HepG2 (cell line): Measurements from ENCODE around the gene EPHX1. TPM values are rescaled to one million over a fixed set of nuclear protein-coding genes. Genes with fewer than 3 reads are reported as not detected.

Experiments used
- BRCA1 ChIP-seq: sonication (generic); formaldehyde crosslinking; IDR thresholded peaks from 2 replicates; pipeline ENCODE4 v1.4.0; 2020; ENCODE audit warnings: missing genetic modification reagents
- CENPX ChIP-seq: sonication (generic); formaldehyde crosslinking; IDR thresholded peaks from 2 replicates; pipeline ENCODE4 v1.9.0; 2021; ENCODE audit warnings: mild to moderate bottlenecking, missing genetic modification reagents, moderate library complexity
- DR1 ChIP-seq: sonication (generic); formaldehyde crosslinking; IDR thresholded peaks from 2 replicates; pipeline ENCODE4 v1.8.0; 2021; ENCODE audit warnings: mild to moderate bottlenecking, missing genetic modification reagents, inconsistent platforms
- EZH2 ChIP-seq: conservative IDR thresholded peaks from 2 replicates; pipeline ENCODE4 v1.6.1; 2012; ENCODE audit warnings: mild to moderate bottlenecking, low read depth, low read length, moderate library complexity
- KAT2B ChIP-seq: fragments of 150-350 bp; IDR thresholded peaks from 2 replicates; pipeline ENCODE4 v1.6.1; 2014; ENCODE audit warnings: low read depth, low read length, borderline replicate concordance
- MYNN ChIP-seq: sonication (generic); formaldehyde crosslinking; IDR thresholded peaks from 2 replicates; pipeline ENCODE4 v1.4.0; 2020; ENCODE audit warnings: mild to moderate bottlenecking, low read depth, missing genetic modification reagents
- PRMT3 ChIP-seq: sonication (generic); formaldehyde crosslinking; IDR thresholded peaks from 2 replicates; pipeline ENCODE4 v1.8.1; 2022; ENCODE audit warnings: low read depth, mild to moderate bottlenecking, moderate library complexity, missing genetic modification reagents, borderline replicate concordance
- RCOR2 ChIP-seq: IDR thresholded peaks from 2 replicates; pipeline ENCODE4 v1.6.1; 2016; ENCODE audit warnings: missing biosample characterization, missing genetic modification reagents
- SATB2 ChIP-seq: sonication (generic); formaldehyde crosslinking; IDR thresholded peaks from 2 replicates; pipeline ENCODE4 v1.5.0; 2020; ENCODE audit warnings: missing genetic modification reagents
- SOX5 ChIP-seq: IDR thresholded peaks from 2 replicates; pipeline ENCODE4 v1.6.1; 2016; ENCODE audit warnings: borderline replicate concordance
- SP1 ChIP-seq, 2 experiments: fragments of 450-650 bp in 1 of 2; sonication (generic) in 1 of 2; formaldehyde crosslinking in 1 of 2; IDR thresholded peaks; 2 replicates each; pipeline versions ENCODE4 v1.4.0 to v1.6.1; 2016 to 2020; ENCODE audit warnings: missing genetic modification reagents in 1 of 2
- SP5 ChIP-seq: IDR thresholded peaks from 2 replicates; pipeline ENCODE4 v1.6.1; 2016; ENCODE audit warnings: low read depth, borderline replicate concordance
- TBX2 ChIP-seq: sonication (generic); formaldehyde crosslinking; IDR thresholded peaks from 2 replicates; pipeline ENCODE4 v1.5.0; 2020; ENCODE audit warnings: missing genetic modification reagents, mild to moderate bottlenecking, borderline replicate concordance
- TEAD2 ChIP-seq: sonication (generic); formaldehyde crosslinking; IDR thresholded peaks from 2 replicates; pipeline ENCODE4 v1.9.0; 2021; ENCODE audit warnings: missing genetic modification reagents
- TMF1 ChIP-seq: sonication (generic); formaldehyde crosslinking; IDR thresholded peaks from 2 replicates; pipeline ENCODE4 v1.8.1; 2022; ENCODE audit warnings: low read depth, missing genetic modification reagents
- ZBTB46 ChIP-seq: sonication (generic); formaldehyde crosslinking; IDR thresholded peaks from 2 replicates; pipeline ENCODE4 v1.4.0; 2020; ENCODE audit warnings: mild to moderate bottlenecking, missing genetic modification reagents, borderline replicate concordance
- ZFP1 ChIP-seq: IDR thresholded peaks from 2 replicates; pipeline ENCODE4 v1.6.1; 2016
- ZFP37 ChIP-seq: sonication (generic); formaldehyde crosslinking; IDR thresholded peaks from 2 replicates; pipeline ENCODE4 v1.4.0; 2020; ENCODE audit warnings: missing genetic modification reagents, borderline replicate concordance
- ZNF121 ChIP-seq: sonication (generic); formaldehyde crosslinking; IDR thresholded peaks from 2 replicates; pipeline ENCODE4 v1.5.0; 2020; ENCODE audit warnings: mild to moderate bottlenecking, missing genetic modification reagents
- ZNF138 ChIP-seq: sonication (generic); formaldehyde crosslinking; IDR thresholded peaks from 2 replicates; pipeline ENCODE4 v1.5.0; 2020; ENCODE audit warnings: mild to moderate bottlenecking, low read depth, missing genetic modification reagents
- ZNF598 ChIP-seq: sonication (generic); formaldehyde crosslinking; IDR thresholded peaks from 2 replicates; pipeline ENCODE4 v1.5.1; 2020; ENCODE audit warnings: mild to moderate bottlenecking, missing genetic modification reagents, borderline replicate concordance
- ZNF687 ChIP-seq: sonication (generic); formaldehyde crosslinking; IDR thresholded peaks from 2 replicates; pipeline ENCODE4 v1.5.1; 2020; ENCODE audit warnings: mild to moderate bottlenecking, missing genetic modification reagents, moderate library complexity
- ZNF761 ChIP-seq: sonication (generic); formaldehyde crosslinking; conservative IDR thresholded peaks from 2 replicates; pipeline ENCODE4 v1.4.0; 2020; ENCODE audit warnings: mild to moderate bottlenecking, missing genetic modification reagents
- ZNF770 ChIP-seq: sonication (generic); formaldehyde crosslinking; IDR thresholded peaks from 2 replicates; pipeline ENCODE4 v1.5.0; 2020; ENCODE audit warnings: mild to moderate bottlenecking, missing genetic modification reagents
- polyA plus RNA-seq, 8 experiments: library from polyadenylated mRNA; depleted of rRNA in 3 of 8; stranded (reverse) in 7 of 8; unstranded in 1 of 8; fragments of >200 nt; fragmentation: Illumina TruSeq in 4 of 8; extraction: Trizol in 4 of 8; gene quantifications; 2 replicates each; pipeline versions ENCODE4 v1.2.1 to v1.2.3, GENCODE V29; 2011 to 2016; ENCODE audit warnings: low read depth in 4 of 8, missing spikeins in 1 of 8, mixed read lengths in 1 of 8; ENCODE audit not compliant: insufficient read depth in 1 of 8
- total RNA-seq, 5 experiments: library from RNA; depleted of rRNA; stranded (reverse); fragments of >200 nt; fragmentation: Illumina TruSeq; extraction: Trizol; gene quantifications; 2 replicates each; pipeline ENCODE4 v1.2.3, GENCODE V29; 2016; ENCODE audit warnings: low read depth in 1 of 5

EPHX1 gene
- total and polyA plus RNA-seq, 2 of the 13 experiments (the other 11 are each of a cell fraction or from before 2014, with no cell fraction given): 27.7 to 36.5 TPM

- TF ChIP-seq ZNF687 (CRISPR knock-in tag) (no peak), TEAD2 (CRISPR knock-in tag) (no peak), SATB2 (CRISPR knock-in tag) (no peak), EZH2 (no peak), ZNF138 (CRISPR knock-in tag) (no peak), CENPX (CRISPR knock-in tag) (no peak), SP1 (IDR thresholded peaks at IDR 0.05) (no peak), SP1 (CRISPR knock-in tag; IDR thresholded peaks at IDR 0.05) (no peak), TMF1 (CRISPR knock-in tag) (no peak), ZFP1 (CRISPR knock-in tag) (no peak), ZNF770 (CRISPR knock-in tag) (peak; percentile 56; the same call in 1 of the 2 replicates), MYNN (CRISPR knock-in tag) (no peak), BRCA1 (CRISPR knock-in tag) (no peak), ZBTB46 (no peak), ZNF761 (no peak), SP5 (no peak), ZNF121 (CRISPR knock-in tag) (peak; percentile 80), RCOR2 (no peak), ZNF598 (CRISPR knock-in tag) (no peak), SOX5 (CRISPR knock-in tag) (no peak), TBX2 (CRISPR knock-in tag) (no peak), DR1 (CRISPR knock-in tag) (no peak), KAT2B (no peak), PRMT3 (no peak), ZFP37 (no peak)
Measured at GRCh38 chr1:225765982-225766674, 43.8 kb upstream of the EPHX1 start (continued).
